HG03108 (cell line): Measurements from ENCODE around the gene PRDM16.

Experiments used
- ATAC-seq: cut with Tn5 transposase; IDR thresholded peaks from one replicate; pipeline ENCODE4 v1.9.1; 2021; ENCODE audit warnings: moderate library complexity; ENCODE audit not compliant: unreplicated experiment

PRDM16 gene

DNA sequence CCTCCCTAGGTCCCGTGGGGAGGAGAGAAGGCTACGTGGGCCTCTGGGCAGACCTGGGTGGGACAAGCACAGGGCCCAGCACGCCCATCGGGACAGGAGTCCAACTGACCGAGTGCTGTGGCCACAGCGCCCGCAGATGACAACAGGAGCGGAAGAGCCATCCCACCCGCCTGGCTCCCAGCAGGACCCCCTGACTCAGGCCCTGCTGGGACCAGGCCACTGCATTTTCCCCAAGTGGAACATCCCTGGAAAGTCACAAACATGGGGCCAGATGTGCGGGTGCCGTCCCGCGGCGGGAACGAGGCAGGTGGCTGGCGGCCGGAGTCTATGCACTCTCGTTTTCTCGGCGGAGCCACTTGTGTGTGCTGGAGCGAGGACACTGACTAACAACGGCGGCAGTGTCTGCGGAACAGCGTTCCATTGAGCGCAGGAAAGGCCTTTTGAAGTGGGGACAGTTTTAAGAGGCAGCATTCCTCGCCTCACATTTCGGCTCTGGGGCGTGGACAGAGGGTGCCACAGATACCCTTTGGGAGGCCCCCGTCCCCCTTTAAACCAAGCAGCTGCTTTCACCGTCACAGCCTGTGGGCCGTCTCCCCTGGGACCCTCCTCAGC is 291.7 kb downstream of the PRDM16 start:
- ATAC-seq = no peak

GRCh38 chr1:3363023-3363422 is 294.0 kb downstream of the PRDM16 start:
- no peak for ATAC-seq

DNA sequence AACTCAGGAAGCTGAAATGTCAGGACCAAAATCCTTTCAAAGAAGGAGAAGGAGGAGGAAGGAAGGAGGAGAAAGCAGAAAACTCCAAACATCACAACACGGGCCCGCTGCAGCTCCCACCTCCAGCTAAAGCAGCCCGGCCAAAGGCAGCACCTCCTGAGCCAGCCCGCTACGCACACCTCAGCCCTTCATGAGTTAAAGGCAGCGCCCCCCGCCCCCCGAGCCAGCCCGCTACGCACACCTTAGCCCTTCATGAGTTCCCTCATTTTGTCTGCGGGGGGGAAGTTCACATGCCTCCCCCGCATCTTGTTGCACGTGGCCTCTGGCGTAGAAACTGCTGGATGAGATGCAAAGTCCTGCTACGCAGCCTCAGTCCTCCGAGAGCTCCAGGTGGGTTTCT is 294.8 kb downstream of the PRDM16 start:
- no peak for ATAC-seq

- no peak for ATAC-seq
Observed at GRCh38 chr1:3364551-3364950, 295.5 kb downstream of the PRDM16 start.

GRCh38 chr1:3364983-3365382 is 296.0 kb downstream of the PRDM16 start:
- ATAC-seq = no peak

DNA sequence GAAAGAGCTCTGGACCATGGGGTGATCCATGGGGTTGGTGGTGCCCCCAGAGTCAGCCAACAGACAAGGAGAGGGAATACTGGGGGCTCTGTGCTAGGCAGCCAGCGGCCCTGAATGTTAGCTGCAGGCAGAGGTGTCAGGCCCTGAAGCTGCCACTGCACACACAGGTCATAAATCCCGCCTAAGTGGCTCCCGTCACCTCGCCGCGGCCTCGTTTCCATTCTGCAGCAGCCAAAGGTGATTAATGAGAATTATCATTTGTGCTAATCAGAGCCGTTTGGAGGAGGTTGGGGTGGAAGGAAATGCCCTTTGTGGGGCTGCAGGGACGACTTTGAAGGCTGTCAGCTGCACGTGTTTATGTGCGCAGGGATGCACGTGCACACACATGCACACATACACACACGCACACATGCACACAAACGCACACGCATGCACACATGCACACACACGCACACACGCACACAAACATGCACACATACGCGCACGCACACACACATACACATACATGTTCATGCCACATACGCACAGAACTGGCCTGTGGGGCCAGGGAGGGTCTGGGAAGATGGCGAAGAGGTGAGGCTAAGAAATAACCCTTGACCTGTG is 296.6 kb downstream of the PRDM16 start:
- ATAC-seq = no peak

DNA sequence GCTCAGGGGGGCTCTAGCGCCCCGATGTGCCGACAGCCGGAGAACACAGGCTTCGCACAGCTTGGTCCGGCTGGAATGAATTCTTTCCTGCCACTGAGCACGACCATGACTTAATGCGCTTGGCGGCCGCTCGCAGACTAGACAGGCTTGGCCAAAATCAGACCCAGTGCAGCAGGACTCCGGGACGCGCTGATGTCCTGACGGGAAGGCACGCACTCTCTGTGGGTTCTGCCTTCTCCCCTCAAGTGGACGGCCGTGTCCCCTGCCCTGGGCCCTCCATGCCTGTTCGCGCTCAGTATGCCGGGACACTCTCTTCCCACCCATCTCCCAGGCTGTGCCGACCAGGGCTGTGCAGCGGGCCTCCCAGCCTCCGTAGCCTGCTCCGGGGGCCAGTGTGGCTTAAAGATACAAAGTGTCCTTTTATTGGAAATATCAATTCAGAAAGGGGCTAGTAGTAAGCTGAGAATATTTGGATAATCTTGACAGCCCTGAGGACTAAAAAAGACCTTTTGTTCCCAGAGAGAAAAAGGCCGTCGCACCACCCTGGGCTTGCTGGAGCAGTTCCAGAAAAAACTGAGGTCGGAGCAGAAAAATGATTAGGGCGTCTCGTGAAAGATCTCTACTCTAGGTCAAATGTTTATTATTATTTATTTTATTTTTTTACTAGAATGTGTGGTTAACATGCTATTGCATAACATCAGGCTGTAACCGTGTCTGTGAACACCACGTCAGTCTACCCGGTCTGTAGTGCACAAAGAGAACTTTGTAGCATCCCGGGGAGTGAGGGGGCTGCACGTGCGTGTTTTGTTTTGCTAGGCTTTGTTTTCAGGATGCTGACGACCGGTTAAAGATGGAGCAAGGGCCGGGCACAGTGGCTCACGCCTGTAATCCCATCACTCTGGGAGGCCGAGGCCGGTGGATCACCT is 297.4 kb downstream of the PRDM16 start:
- ATAC-seq = no peak

GRCh38 chr1:3367376-3367775 is 298.4 kb downstream of the PRDM16 start:
- ATAC-seq = no peak

DNA sequence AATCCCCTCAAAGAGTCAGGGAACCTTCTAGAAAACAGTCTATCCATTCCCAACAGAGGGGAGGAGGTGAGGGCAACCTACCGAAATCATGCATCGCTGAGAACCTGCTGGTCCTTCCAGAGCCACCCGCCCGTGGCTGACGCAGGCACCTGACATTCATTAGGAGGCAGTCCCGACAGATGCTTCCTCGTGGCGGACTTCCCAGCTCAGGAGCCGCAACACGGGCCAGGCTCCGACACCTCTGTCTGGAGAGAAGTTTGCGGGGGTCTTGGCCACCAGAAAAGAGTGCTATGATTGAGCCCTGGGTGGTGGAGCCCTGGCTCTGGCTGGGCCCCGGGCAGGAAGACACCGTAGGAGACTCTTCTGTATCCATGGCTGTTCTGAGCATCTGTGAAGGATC is 299.1 kb downstream of the PRDM16 start:
- ATAC-seq = no peak

- no peak for ATAC-seq
Observed at GRCh38 chr1:3368711-3369445, 299.9 kb downstream of the PRDM16 start.

- ATAC-seq = no peak
Observed at GRCh38 chr1:3369446-3370076, 300.6 kb downstream of the PRDM16 start.

- ATAC-seq = no peak
Observed at GRCh38 chr1:3370856-3371703, 302.1 kb downstream of the PRDM16 start.

- ATAC-seq = no peak
Observed at GRCh38 chr1:3372317-3372716, 303.3 kb downstream of the PRDM16 start.

- no peak for ATAC-seq
Observed at GRCh38 chr1:3373175-3373574, 304.2 kb downstream of the PRDM16 start.

DNA sequence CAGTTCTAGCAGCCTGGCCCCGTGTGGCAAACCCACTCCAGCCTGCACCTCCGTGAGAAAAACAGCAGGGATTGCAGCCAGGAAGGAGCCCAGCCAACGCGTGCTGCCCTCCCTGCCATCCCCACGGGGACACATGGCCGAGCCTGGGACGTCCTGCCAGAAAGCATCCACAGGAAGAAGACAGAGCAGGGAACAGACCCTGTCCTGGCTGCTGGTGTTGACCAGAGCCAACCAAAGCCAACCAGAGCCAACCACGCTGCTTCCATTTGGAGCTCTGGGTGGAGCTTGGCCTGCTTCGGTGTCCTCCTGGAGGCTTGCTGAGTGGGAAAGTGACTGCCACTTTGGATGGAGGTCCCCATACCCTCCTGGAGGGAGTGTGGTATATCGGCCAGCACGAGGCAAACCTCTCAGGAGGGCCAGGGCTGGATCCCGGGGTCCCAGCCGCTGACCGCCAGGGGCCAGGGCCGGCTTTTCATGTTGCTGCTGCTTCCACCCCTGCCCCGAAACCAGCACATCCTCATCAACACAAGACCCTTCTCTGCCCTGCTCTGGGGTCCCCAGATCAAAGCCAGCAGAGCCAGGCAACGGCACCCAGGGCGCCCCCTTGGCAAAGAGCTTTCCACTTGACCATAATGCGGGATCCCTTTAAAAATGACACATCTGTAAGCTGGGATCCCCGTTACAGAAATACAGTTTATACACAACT is 304.9 kb downstream of the PRDM16 start:
- ATAC-seq = no peak

DNA sequence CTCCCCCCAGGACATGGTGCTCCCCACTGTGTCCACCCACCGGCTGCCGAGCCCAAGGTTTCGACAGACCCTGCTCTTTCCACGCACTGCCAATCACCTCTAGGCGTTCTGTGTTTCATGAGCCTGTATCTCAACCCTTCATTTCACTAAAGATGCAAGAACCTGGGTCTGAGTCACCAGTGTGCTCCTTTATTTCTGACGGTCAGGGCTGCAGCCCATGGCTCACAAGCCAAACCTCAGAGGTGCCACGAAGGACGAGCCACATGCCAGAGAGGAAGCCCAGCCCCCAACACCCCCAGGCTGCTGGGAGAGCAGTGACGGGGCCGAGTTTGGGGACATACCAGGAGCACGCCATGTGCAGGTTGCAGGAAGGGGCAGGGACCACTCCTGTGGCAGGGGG is 306.2 kb downstream of the PRDM16 start:
- ATAC-seq = no peak

DNA sequence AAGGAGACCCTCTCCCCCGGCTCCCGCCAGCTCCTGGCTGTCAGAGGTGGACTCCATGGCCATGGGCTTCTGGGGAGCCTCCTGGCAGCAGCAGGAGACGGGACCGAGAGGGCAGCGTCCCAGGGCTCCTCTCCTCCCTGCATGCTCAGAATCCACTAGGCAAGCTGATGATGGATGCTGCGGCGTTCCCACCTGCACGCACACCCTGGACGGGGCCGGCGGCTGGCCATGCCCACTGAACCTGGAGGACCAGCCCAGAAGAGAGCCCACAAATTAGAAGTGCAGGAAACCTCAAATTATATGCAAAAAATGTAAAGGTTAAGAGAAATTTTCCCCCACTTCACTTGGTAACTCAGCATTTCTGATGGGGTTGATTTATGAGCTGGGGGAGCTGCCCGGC is 308.2 kb downstream of the PRDM16 start:
- no peak for ATAC-seq

GRCh38 chr1:3377604-3378279 is 308.7 kb downstream of the PRDM16 start:
- ATAC-seq = no peak
